Activated naive CD4-positive, alpha-beta T cell treated with anti-CD3 and anti-CD28 coated beads for 36 hours (primary cell): ENCODE measurements around the gene POLR1B. TPM values are rescaled to one million over a fixed set of nuclear protein-coding genes. Genes with fewer than 3 reads are reported as not detected.
"Not testable (repeated sequence)": the region's sequence is repeated elsewhere in the genome, so short reads cannot be mapped to it uniquely, and the experiment has no call there.

Source experiments
- CTCF ChIA-PET: fragments of 350-600 bp; sonication (Branson Sonifier 250); formaldehyde crosslinking; loops from one replicate; lab custom pipeline; 2021; ENCODE audit warnings: antibody characterized with exemption; lab: Charles Lee
- DNase-seq: peaks from one replicate; pipeline ENCODE4 v3.0.0-alpha.2; 2020
- H3K27ac Mint-ChIP-seq: one replicate; pipeline ENCODE4 v1.8.0; 2021; ENCODE audit warnings: mild to moderate bottlenecking, mixed read lengths
- H3K27me3 Mint-ChIP-seq: one replicate; pipeline ENCODE4 v1.8.0; 2021; ENCODE audit warnings: low read depth, mixed read lengths
- H3K36me3 Mint-ChIP-seq: one replicate; pipeline ENCODE4 v1.8.0; 2021; ENCODE audit warnings: low read depth, mixed read lengths
- H3K4me1 Mint-ChIP-seq: one replicate; pipeline ENCODE4 v1.8.0; 2021; ENCODE audit warnings: low read depth, mixed read lengths
- H3K4me3 Mint-ChIP-seq: one replicate; pipeline ENCODE4 v1.8.0; 2021; ENCODE audit warnings: mild to moderate bottlenecking, moderate library complexity, mixed read lengths
- H3K9me3 Mint-ChIP-seq: one replicate; pipeline ENCODE4 v1.8.0; 2021; ENCODE audit warnings: mixed read lengths
- intact Hi-C: fragments of 100-400 bp; cut with micrococcal nuclease; formaldehyde crosslinking; loops from one replicate; pipeline ENCODE4 v1.15.1; 2023
- total RNA-seq, 2 experiments: library from RNA; stranded (reverse); gene quantifications; one replicate each; pipeline ENCODE4 v1.2.3, GENCODE V29; 2021

The POLR1B gene
- 10 to 100 TPM; 34.5 to 36.1 TPM for total RNA-seq

GRCh38 chr2:112542123-112542983, at the start of gene POLR1B:
POLR1B (plus strand) TSS chr2:112542465; CDS start chr2:112542495, 30 bp downstream.
- Mint-ChIP-seq H3K4me3 (no peak within 1 kb of the TSS), H3K27ac (no peak within 1 kb of the TSS), H3K27me3 (no peaks in the 10 kb centered on the region), H3K4me1 (peaks cover 19% of the 10 kb centered on the region), H3K9me3 (no peaks in the 10 kb centered on the region), H3K36me3 (peaks cover 2% of the 10 kb centered on the region)
- DNase-seq, result peak; percentile 82
- CTCF ChIA-PET, result interaction anchor here (0.6 kb wide), 1 partner anchor 718 kb away, joined by 3 read pairs; no protein-coding TSS in a partner anchor
- intact Hi-C loops, result loop anchor here (1.0 to 5.0 kb wide), 7 partner anchors 42 to 660 kb away; partner anchors contain the start of genes ANAPC1, CHCHD5, TMEM87B and ZC3H6

- intact Hi-C loops, result no loop called here
- Mint-ChIP-seq H3K9me3 (no peaks in the 10 kb centered on the region), H3K4me3 (no peak overlapping the region), H3K27ac (no peak overlapping the region), H3K36me3 (peaks cover 4% of the 10 kb centered on the region), H3K4me1 (no peaks in the 10 kb centered on the region), H3K27me3 (no peaks in the 10 kb centered on the region)
- CTCF ChIA-PET, result interaction anchor here (1.0 to 1.1 kb wide), 2 partner anchors 10 to 90 kb away, joined by 3 to 4 read pairs; no protein-coding TSS in a partner anchor
- DNase-seq, result no peak
Observed at GRCh38 chr2:112493048-112493447, 49.2 kb upstream of the POLR1B start.

- DNase-seq, result no peak
- H3K4me3 Mint-ChIP-seq, result no peak overlapping the region
- no peaks in the 10 kb centered on the region for H3K27me3 Mint-ChIP-seq
- intact Hi-C loops, result no loop called here
- no peak overlapping the region for H3K27ac Mint-ChIP-seq
- H3K36me3 Mint-ChIP-seq, result peaks cover 4% of the 10 kb centered on the region
- H3K4me1 Mint-ChIP-seq, result no peaks in the 10 kb centered on the region
- no peaks in the 10 kb centered on the region for H3K9me3 Mint-ChIP-seq
- CTCF ChIA-PET, result interaction anchor here (1.1 kb wide), 1 partner anchor 89 kb away, joined by 4 read pairs; no protein-coding TSS in a partner anchor
Observed at GRCh38 chr2:112493858-112494648, 48.2 kb upstream of the POLR1B start.

GRCh38 chr2:112494828-112495227, 47.4 kb upstream of the POLR1B start:
- Mint-ChIP-seq H3K4me1 (no peaks in the 10 kb centered on the region), H3K4me3 (no peak overlapping the region), H3K9me3 (no peaks in the 10 kb centered on the region), H3K27ac (no peak overlapping the region), H3K27me3 (no peaks in the 10 kb centered on the region), H3K36me3 (peaks cover 4% of the 10 kb centered on the region)
- CTCF ChIA-PET, result no interaction called here
- intact Hi-C loops, result no loop called here
- no peak for DNase-seq

GRCh38 chr2:112495878-112496277, 46.4 kb upstream of the POLR1B start:
- H3K36me3 Mint-ChIP-seq, H3K9me3 Mint-ChIP-seq, H3K4me3 Mint-ChIP-seq, H3K4me1 Mint-ChIP-seq, intact Hi-C loops, CTCF ChIA-PET, DNase-seq, H3K27me3 Mint-ChIP-seq, H3K27ac Mint-ChIP-seq: not testable (repeated sequence)

GRCh38 chr2:112500850-112501484, 41.3 kb upstream of the POLR1B start:
- not testable (repeated sequence) for H3K27me3 Mint-ChIP-seq, H3K36me3 Mint-ChIP-seq, H3K4me1 Mint-ChIP-seq, H3K4me3 Mint-ChIP-seq, H3K27ac Mint-ChIP-seq, H3K9me3 Mint-ChIP-seq
- intact Hi-C loops, result loop anchor here (5.0 kb wide), 1 partner anchor 379 kb away; no protein-coding TSS in a partner anchor
- peak; percentile 64 for DNase-seq
- CTCF ChIA-PET, result interaction anchor here (0.7 to 1.1 kb wide), 4 partner anchors 16 to 301 kb away, joined by 3 to 5 read pairs (median 4); no protein-coding TSS in a partner anchor

- H3K27me3 Mint-ChIP-seq, H3K4me1 Mint-ChIP-seq, DNase-seq, H3K4me3 Mint-ChIP-seq, H3K36me3 Mint-ChIP-seq, intact Hi-C loops, H3K27ac Mint-ChIP-seq, H3K9me3 Mint-ChIP-seq: not testable (repeated sequence)
- CTCF ChIA-PET, result interaction anchor here (0.6 to 0.7 kb wide), 2 partner anchors 310 to 1648 kb away, joined by 3 to 5 read pairs; no protein-coding TSS in a partner anchor
Observed at GRCh38 chr2:112509239-112509998, 32.8 kb upstream of the POLR1B start.

GRCh38 chr2:112516801-112517200, 25.5 kb upstream of the POLR1B start:
- no peak for DNase-seq
- peaks cover 2% of the 10 kb centered on the region for H3K9me3 Mint-ChIP-seq
- intact Hi-C loops, result no loop called here
- CTCF ChIA-PET, result interaction anchor here (0.6 to 1.0 kb wide), 2 partner anchors 36 to 233 kb away, joined by 3 to 4 read pairs; no protein-coding TSS in a partner anchor
- no peaks in the 10 kb centered on the region for H3K27me3 Mint-ChIP-seq
- H3K27ac Mint-ChIP-seq, result no peak overlapping the region
- H3K4me1 Mint-ChIP-seq, result no peaks in the 10 kb centered on the region
- peaks cover 34% of the 10 kb centered on the region for H3K36me3 Mint-ChIP-seq
- no peak overlapping the region for H3K4me3 Mint-ChIP-seq

GRCh38 chr2:112518807-112519206, 23.5 kb upstream of the POLR1B start:
- no peaks in the 10 kb centered on the region for H3K27me3 Mint-ChIP-seq
- no peak overlapping the region for H3K4me3 Mint-ChIP-seq
- no peak overlapping the region for H3K27ac Mint-ChIP-seq
- H3K4me1 Mint-ChIP-seq, result no peaks in the 10 kb centered on the region
- peaks cover 48% of the 10 kb centered on the region for H3K36me3 Mint-ChIP-seq
- CTCF ChIA-PET, result interaction anchor here (0.7 kb wide), 1 partner anchor 282 kb away, joined by 4 read pairs; no protein-coding TSS in a partner anchor
- peaks cover 2% of the 10 kb centered on the region for H3K9me3 Mint-ChIP-seq
- intact Hi-C loops, result no loop called here
- DNase-seq, result no peak

- intact Hi-C loops, result no loop called here
- H3K27me3 Mint-ChIP-seq, result no peaks in the 10 kb centered on the region
- no peak for DNase-seq
- H3K9me3 Mint-ChIP-seq, result peaks cover 2% of the 10 kb centered on the region
- no peak overlapping the region for H3K4me3 Mint-ChIP-seq
- CTCF ChIA-PET, result interaction anchor here (0.7 kb wide), 2 partner anchors 31 to 281 kb away, joined by 3 to 4 read pairs; no protein-coding TSS in a partner anchor
- H3K4me1 Mint-ChIP-seq, result no peaks in the 10 kb centered on the region
- H3K27ac Mint-ChIP-seq, result no peak overlapping the region
- peaks cover 50% of the 10 kb centered on the region for H3K36me3 Mint-ChIP-seq
Observed at GRCh38 chr2:112519506-112519905, 22.8 kb upstream of the POLR1B start.

- H3K4me1 Mint-ChIP-seq, result no peaks in the 10 kb centered on the region
- CTCF ChIA-PET, result interaction anchor here (0.7 to 1.4 kb wide), 2 partner anchors 32 to 39 kb away, joined by 3 read pairs; no protein-coding TSS in a partner anchor
- no peaks in the 10 kb centered on the region for H3K27me3 Mint-ChIP-seq
- no peak for DNase-seq
- intact Hi-C loops, result loop anchor here (5.0 kb wide), 1 partner anchor 182 kb away; no protein-coding TSS in a partner anchor
- peaks cover 49% of the 10 kb centered on the region for H3K36me3 Mint-ChIP-seq
- no peak overlapping the region for H3K27ac Mint-ChIP-seq
- no peak overlapping the region for H3K4me3 Mint-ChIP-seq
- H3K9me3 Mint-ChIP-seq, result no peaks in the 10 kb centered on the region
Observed at GRCh38 chr2:112520234-112520783, 22.0 kb upstream of the POLR1B start.
